DMS79 treated with DMSO at 0.1 percent for 48 hours (cell line): ENCODE measurements around the gene NTNG1.

Source experiments
- DNase-seq: peaks from one replicate; lab custom pipeline; 2025; lab: John Stamatoyannopoulos, UW

NTNG1 gene

DNA sequence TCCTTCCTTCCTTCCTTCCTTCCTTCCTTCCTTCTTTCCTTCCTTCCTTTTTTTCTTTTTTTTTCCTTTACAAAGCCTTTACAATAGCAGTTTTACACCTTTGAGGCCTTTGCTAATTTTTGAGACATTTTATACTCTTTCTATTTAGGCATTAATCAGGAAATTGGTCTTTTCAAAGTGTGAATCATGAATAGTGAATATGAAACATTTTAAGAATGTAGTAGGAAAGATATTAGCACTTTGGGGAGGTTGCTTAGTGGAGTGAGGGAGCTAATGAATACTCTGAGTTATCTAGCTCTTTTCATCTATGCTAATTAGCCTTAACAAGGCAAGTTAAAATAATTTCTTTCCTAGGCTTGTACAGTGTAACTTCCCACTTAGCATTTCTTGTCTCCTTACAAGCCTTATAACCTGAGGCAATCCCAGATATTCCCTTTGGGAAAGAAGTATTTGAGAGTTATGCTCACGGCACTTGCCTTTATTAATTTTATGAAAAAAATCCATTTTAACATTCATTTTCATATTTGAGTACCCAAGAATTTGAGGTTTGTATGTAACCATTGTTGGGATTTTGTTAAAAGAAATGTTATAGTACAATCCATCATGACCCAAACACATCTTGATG is 122.6 kb downstream of the NTNG1 start:
- DNase-seq, result no peak

DNA sequence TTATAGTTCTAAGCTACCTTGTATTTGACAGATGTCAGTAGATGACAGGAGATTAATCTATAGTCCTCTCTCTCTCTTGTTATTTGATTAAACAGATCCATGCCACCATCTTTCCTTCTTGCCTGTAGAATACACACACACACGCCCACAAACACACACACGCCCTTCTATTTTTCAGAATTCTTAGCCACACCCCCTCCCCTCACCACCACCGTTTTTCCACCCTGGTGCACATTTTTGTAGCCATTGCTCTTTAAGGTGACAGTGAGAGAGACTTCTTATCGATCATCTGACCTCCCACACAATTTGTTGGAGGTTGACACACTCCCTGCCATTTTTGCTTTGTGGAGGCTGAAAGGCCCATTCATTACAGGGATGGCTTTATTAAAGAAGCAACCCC is 123.2 kb downstream of the NTNG1 start:
- no peak for DNase-seq

DNA sequence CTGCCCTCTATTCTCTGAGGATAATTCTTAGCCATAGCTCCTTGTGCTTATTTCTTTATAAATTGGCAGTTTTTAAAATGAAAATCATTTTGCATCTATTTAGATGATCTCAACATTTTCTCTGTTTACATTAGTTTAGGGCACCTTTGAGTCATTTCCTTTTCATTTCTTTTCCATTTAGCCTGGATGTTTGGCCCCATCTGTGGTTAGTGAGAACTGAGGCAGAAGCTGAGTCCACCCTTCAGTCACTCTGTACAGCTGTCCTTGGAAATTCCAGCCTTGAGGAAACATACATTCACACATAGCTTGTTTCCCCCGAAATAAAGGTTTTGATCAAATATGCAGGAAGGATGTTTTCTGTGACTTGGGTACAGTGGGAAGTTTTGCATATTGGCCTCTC is 123.7 kb downstream of the NTNG1 start:
- DNase-seq, result no peak

DNA sequence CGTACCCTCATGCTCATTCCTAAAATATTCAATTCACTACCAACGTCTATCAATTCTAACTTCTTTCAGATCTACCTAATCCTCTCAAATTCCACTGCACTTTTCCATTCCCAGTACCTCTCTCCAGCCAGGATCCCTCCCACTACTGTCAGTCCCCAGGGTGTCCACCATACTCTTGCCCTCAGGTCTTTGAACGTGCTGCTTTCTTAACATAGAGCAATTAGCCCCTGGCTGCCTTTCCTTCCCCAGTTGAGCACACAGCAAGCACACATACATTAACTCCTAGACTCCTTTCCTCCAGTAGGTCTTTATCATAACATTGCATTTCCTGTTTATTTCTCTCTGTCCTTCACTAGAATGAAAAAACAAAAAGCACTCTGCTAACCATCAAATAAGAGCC is 126.7 kb downstream of the NTNG1 start:
- DNase-seq, result no peak

DNA sequence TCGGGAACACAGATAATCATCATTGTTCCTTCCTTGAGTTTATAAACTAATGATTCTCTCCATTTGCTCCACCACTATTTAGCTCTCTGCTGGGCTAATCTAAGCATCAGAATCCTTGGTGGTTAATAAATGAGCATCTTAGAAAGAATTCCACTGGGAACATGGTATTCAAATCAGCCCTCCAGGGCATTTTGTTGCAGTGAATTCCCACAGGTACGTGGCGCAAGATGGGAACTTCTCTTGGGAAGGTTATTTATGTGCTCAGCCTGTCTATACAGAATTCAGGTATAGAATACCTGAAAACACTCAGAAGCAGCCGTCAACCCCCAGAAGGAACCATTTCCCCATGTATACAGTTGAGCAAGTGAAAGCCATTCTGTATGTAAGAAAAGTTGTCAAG is 131.5 kb downstream of the NTNG1 start:
- DNase-seq, result no peak

DNA sequence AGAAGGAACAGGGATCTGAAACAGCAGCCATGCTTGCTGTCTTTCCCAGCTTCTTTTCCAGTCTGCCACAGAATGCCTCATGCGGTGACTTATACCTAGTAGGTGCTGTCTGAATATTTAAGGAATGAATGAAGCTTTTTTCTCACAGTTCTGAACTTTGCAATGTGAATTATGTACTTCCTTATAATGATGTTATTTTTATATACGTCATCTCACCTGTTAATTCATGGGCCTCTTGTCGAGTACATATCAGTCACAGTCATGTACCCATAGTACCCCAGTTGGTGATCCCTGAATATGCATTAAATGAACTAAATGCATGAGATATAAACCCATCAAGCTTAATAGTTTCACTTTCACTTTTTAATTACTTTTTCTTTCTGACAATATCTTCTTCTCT is 132.7 kb downstream of the NTNG1 start:
- DNase-seq, result no peak

DNA sequence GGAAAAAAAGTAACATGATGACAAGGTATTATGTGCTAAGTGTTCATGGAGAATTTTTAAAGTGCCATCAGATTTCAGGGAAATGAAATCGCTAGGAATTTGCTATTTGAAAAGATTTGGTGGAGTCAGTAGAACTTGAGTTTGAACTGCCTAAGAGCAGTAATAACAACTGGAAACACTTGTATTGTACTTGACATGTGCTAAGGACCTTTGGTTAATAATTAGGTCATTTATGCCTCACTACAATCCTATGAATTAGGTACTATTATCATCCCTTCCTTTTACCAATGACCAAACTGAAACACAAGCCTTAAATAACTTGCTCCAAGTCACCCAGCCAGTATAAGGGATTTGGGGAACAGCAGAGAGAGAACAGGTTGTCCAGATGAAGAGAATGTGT is 133.4 kb downstream of the NTNG1 start:
- no peak for DNase-seq

DNA sequence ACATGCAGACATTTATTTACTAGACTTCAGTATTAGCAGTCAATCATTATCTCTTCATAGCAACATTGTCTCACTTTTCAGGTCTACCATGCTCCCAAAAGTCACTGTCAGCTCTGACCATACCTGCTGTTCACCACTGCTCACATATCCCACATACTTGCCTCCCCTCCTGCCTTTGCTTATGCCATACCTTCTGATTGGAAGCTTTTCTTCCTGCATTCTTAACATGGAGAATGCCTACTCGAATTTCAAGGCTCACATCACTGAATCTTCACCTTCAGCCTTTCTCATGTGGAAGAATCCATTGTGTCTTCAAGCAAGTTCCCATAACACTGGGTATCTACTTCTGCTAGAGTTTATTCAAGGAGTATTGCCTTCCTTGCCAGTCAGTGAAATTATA is 135.4 kb downstream of the NTNG1 start:
- DNase-seq, result no peak

DNA sequence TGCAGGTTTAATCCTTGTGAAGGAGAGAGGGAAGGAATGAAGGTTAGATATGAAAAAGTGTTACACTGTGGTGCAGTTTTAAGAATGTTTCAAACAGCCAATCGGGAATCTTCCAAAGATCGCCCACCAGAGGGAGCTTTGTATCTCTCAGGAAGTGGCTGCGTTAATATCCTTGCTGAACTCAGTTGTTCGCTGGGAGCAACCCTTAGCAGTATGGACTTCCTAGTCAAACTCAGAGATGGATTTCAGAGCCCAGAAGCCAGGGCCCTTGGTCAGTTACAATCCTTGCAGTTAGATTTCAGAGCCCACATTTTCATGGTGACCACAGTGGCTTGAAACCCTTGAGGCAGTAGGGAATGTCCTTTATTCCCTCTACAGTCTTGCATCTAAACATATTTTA is 136.2 kb downstream of the NTNG1 start:
- no peak for DNase-seq

DNA sequence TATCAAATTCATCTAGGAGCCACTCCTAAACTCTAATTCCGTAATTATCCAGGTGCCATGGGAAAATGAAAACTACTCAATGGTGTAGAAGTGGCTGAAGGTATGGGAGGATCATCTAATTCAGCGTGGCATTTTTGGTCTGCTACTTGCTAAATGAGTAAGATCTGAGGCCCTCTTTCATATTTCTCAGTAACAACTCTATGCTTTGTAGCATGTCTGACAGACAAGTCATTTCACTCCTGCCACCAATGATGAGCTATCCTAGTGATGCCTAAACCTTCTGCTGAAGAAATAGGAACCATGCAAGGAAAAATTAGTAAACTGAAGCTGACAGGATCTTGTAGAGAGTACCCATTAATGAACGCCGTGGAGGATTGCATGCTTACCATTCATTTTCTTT is 145.3 kb downstream of the NTNG1 start:
- DNase-seq, result no peak

DNA sequence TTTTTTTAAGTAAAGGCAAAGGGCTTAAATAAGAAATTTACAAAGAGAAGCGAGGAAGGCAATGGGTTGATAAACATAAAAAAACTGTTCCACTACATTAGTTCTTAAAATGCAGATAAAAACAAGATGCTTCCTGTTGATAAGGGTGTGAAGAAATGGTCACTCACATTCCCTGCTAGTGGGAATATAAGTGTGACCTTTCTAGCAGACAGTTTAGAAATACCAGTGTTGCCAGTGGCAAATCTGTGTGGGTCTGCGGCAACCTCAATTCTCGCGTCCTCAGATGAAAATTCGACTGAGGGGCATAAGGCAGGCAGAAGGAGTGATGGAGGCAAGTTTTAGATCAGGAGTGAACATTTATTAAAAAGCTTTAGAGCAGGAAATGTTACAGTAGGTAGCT is 151.1 kb downstream of the NTNG1 start:
- no peak for DNase-seq

DNA sequence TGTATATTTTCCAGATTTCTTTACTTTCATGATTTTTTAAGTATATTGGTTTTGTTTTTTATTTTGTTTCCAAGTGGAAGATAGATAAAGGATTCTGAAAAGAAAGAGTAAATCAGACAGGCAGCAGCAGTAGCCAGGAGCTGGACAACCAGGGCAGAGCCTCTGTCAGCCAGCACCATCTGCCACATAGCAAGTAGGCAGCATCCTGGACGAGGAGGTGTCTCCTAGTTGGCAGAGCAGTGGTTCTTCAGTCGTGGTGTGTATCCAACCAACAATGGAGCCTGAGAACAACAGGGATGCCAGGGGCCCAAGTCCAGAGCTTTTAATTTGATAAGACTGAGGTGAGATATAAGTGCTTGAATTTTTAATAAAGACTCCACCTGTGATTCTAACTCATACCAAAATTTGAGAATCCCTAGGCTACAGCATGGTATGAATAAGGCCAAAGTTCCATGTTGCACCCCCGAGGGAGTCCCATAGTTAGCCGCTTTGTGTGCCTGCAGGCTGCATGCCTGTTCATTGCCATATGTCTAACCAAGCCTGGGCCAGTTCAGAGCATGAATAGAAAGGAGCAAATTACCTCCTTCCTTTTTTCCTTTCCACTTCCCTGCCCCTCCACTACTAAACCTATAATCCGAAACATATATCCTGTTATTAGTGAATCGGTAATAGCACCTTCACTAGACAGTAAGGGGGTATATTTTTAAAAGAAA is 153.2 kb downstream of the NTNG1 start:
- DNase-seq, result no peak

DNA sequence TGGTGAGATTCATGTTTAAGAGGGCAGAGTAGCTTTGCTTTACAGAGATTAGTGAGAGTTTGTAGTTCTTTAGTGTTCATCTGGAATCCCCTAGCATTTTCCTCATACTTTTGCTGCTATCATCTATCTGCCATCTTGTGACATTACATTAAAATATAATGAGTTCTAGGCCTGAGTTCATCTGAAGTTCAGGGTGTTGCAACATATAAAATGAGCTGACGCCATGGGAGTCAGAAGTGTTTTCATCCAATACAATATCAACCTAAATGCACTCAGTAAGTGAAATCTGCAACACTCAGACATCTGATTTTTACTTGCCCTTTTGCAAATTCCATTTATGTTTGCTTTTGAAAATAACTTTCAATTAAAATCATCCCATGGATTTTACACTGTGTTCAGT is 153.8 kb downstream of the NTNG1 start:
- no peak for DNase-seq

DNA sequence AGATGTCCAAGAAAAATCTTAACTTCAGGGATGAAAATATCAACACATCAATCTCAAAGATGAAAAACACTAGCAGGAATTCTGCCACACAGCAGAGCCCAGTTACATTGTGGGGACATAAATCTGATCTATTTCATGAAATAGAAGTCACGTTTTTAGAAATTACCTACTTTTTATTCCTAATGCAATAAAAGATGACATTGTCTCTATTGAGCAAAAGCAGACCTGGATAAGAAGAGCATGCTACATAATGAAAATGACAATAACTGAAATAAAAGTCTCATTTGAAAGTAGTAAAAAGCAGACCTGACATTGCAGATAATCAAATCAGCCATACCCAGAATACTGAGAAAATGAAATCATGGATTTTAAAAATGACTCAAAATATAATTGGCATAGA is 156.8 kb downstream of the NTNG1 start:
- DNase-seq, result no peak

DNA sequence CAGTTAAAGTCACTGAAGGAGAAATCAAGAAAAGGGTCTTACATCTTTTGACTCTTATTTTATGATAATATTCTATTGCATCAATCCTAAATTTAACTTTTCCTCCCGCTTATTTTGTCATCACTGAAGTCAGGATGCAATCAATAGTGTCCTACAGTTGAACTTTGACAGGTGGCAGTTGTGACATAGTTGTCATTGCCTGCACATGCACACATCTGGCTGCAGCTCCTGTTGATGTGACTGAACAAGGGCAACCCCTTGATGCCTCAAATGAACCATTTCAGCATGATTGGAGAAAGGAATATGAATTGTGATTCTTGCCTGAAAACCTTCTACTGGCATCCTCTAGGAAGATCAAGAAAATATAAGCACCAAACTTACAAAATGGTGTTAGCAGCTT is 157.7 kb downstream of the NTNG1 start:
- no peak for DNase-seq

DNA sequence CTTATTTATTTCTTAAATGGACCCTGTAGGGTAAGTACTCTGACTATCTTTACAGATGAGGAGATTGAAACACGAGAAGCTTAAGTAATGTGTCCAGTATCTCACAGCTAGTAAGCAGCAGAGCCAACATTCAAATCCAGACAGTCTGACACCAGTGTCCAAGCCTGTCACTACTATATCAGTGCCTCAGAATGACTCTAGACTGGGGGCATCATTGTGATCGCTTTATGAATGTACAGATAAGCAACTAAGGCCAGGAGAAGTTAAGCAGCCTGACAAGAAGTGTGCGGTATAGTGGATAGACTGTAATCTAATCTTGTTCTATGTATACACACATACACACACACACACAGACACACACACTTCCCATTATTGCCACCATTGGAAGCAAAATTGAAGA is 158.7 kb downstream of the NTNG1 start:
- DNase-seq, result no peak

DNA sequence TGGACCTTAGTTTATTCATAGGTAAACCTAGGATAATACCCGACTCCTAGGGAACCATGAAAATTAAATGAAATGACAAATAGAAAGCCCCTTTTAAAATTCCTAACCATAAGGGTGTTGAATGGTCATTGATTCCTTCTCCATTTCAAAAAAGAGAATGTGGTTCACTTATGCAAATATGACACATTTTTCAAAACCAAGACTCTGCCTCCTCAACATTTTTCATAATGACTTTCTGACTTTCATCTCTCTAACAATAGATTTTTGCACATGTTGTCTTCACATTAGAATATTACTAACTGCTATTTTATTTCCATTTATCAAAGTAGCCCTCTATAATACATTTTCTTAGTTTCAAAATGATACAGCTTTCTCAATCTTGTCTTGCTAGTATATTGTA is 169.1 kb downstream of the NTNG1 start:
- no peak for DNase-seq

DNA sequence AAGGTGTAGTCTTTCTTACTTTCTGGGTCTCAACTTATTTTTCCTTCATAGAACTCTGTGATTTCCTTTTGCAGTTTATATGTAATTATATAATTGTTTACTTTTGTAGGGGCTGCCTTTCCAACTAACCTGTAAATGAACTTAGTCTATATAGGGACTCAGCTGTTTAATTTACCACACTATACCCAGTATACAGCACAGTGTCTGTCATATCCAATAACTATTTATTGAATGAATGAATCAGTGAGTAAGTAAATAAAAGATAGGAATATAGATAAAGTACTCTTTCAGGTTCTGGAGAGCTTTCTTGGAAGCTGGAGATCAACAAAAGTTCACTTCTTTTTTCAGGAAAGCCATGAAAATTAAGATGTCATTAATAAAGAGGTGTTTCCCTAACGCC is 174.8 kb downstream of the NTNG1 start:
- DNase-seq, result no peak

DNA sequence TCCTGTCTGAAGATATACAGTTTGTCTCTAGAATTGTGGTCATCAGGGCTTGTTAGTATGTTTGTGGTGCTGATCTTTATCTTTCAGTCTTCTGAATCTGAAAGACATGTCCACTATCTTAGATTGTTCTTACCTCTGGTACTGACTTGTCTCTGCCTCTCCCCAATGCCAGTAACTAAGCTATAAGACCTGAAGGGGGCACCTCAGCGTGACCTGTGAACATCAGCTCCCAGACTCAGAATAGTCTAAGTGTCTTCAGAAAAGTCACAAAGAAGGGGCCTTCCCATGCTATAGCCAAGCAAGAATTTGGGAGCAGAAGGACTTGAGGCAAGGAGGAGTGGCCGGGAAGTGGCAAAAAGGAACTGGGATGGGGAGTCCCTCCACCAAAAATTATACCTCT is 178.1 kb downstream of the NTNG1 start:
- DNase-seq, result no peak

DNA sequence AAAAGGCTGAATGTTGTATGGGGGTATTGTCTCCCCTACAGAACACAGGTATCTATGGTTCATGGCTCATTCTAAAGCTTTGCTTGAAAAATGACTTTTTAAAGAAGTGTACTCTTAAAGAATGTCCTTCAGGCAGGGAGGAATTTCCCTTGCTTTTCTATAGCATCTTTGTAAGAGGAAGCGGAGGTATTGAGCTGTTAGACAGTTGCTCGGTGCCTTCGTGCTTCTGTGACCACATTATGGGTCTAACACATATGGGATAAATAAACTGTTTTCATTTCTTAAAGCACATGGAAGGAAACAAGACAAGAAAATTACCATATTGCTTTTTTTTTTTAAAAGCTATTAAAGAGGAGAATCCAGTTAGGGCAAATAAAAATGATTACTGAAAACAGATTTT is 182.9 kb downstream of the NTNG1 start:
- DNase-seq, result no peak

DNA sequence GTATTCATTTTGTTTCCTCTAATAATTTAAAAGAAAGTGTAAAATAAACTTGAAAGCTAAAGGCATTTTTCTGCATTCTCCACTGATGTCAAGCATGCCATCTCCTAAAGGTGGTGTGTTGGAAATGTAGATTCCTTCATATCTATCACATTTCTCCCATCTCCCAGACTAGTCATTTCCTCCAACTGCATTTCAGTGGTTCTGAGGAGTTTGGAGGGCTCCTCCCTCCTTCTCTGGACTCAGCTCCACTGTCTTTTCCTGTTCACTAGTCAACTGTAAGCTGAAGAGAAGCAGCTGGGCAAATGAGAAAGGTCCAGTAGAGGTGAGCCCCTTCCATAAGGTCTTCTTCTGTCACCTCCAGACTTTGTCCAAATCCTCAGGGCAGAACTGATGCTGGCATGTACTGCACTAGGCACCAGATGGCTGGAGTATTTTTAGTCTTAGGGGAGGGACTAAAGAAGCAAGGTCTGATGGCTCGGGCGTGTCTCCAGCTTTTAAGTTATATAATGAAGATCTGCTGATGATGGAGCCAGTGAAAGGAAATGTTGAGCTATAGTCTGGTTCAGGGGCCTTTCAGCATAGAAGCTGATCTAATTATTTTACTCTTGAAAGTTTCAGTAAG is 186.1 kb downstream of the NTNG1 start:
- DNase-seq, result no peak

DNA sequence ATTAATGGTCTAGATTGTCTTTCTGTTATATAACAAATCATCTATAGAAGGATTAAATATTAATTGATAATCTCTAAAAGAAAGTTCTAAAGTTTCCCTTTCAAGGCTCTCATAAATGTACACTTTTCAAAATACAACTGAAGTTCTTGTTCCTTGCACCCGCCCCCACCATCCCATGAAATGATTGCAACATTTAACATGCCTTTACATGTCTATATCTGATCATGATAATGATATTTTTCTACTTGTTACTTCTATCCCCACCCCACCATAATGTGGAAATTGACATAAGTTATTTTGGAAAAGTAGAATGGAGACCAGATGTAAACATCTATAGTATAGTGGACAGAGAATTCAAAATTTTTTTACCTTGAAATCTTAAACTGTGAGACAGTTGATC is 186.6 kb downstream of the NTNG1 start:
- no peak for DNase-seq

DNA sequence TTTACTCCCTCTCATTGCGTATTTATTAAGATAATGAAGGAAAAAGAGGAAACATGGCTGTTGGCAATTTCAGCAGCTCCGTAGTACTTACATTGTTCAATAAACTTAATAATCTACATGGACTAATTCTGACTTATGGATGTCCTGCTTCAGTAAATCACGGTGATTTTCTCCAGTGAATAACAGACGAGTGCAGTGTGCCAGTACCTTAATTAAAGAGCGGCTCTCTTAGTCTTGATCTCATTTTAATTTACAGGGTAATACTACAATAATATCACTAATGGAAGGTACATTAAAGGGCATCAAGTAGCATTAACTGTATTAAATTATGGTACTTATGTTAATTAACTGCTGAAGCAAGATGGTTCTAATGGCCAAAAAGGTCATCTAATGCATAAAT is 187.2 kb downstream of the NTNG1 start:
- no peak for DNase-seq

DNA sequence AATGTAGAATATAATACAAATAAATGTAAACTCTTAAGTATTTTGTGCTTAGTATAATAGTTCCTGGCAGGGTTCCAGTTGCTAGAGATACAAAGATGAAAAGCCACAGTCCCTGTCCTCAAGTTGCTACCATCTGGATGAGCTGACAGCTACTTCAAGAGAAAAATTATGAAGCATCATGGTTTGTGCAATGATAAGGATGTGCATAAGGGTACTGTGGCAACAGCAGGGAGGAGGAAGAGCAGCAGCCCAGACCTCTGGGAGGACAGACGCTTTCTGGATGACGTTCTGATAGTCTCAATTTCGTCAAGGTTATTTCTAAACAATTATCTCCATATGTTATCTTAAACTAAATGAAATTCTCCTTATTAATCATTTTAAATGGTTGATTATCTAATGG is 198.9 kb downstream of the NTNG1 start:
- no peak for DNase-seq
